Limb (tissue), 2 donors: ENCODE measurements around the gene SETBP1.

Source experiments
- DNase-seq, 2 donors: peaks; one replicate each; pipeline ENCODE4 v3.0.0-alpha.2; 2016; ENCODE audit errors: extremely low spot score in 2 of 2

Gene SETBP1

DNA sequence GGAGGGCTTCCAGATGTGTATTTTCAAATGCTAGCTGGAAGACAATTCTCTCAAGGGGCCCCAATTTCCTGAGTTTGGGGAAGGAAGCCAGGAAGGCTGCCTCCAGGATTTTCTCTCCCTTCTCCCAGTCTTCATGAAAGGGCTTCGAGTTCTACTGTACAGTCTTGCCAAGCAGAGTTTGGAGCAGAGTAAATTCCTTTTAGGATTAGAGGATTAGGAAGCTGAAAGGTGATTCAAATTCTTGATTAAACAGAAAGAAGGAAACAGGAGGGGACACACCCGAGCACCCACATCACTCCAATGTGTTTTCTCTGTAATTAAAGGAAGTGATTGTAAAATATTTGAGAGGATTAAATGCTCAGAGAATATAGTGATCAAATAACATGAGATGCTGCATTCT, 217.8 kb downstream of the SETBP1 start:
- DNase-seq: peak in 1 of 2 donors; percentile 31

- DNase-seq: no peak
Measured at GRCh38 chr18:44899832-44900231, 219.1 kb downstream of the SETBP1 start.

DNA sequence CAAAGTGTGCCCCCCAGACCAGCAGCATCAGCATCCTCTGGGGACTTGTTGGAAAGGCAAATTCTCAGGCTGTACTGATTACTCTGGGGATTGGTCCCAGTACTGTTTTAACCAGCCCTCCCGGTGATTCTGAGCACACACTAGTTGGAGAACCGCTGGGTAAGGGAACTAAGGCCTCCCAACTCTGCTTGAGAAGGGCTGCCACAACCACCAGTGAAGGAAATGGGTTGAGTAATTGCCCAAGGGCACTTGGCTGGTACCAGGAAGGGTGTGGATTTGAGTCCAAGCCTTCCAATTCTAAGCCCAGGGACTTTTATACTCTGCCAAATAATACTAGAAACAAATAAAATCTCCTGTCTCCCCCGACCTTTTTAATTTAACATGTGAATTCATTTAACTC, 219.9 kb downstream of the SETBP1 start:
- DNase-seq: no peak

DNA sequence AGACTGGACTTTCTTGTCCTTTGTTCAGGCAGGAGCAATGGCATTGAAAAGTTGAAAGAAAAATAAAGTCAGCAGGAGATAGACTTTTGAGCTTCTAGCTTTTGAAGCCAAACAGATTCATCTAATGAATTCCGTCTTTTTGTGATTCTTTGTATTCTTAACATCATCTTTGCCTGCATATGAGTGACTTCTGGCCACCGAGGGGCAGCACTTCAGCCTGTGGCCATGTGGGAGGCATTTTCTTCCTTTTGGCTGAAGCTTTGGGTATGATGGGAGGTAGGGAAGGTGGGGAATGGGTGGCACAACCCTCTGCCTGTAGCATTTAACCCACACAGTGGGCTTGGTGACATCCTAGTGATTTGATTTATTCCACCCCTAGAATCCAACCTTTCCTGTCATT, 220.6 kb downstream of the SETBP1 start:
- no peak for DNase-seq

DNA sequence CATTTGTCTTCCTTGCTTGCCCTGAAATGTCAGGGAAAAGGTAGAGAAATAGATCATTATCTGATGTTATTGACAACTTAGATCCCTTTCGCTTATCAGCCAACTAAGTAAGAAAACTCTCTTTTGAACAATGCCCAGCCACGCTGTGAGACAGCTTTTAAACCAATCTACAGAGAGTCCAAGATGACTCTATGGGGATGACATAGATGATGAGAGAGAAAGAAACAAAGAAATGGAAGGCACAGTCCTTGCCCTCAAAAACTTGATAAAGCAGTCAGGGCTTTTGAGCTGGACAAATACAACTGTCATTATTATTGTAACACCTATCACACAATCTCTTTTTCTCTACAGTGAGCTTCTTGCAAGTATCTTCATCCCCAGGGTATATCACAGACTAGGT, 222.6 kb downstream of the SETBP1 start:
- DNase-seq: no peak

GRCh38 chr18:44904768-44905167, 224.1 kb downstream of the SETBP1 start:
- DNase-seq: no peak

DNA sequence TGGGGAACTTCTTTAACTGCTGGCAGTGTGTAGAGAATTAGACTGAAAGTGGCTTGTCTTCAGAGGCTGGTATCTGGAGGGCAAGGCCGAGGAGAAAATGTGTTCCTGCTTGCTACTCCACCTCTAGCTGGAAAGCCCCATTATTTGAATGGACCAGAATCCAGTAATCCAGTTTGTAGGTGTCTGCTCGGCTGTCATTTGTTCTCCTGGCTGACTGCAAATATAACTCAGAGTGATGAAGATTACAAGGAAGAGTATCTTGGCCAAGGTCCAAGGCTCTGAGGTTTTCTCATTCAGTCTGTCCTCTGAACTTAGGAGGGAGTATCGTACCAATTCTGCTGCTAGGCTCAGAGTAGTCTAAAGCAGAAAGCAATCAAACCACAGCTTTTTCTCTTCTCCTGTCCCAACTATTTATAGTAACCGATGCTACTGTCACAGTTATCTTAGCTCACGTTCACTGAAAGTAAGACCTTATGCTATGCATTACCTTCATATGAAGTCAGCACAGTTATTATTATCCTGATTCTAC, 228.6 kb downstream of the SETBP1 start:
- DNase-seq: no peak

GRCh38 chr18:44911260-44911659, 230.6 kb downstream of the SETBP1 start:
- no peak for DNase-seq

DNA sequence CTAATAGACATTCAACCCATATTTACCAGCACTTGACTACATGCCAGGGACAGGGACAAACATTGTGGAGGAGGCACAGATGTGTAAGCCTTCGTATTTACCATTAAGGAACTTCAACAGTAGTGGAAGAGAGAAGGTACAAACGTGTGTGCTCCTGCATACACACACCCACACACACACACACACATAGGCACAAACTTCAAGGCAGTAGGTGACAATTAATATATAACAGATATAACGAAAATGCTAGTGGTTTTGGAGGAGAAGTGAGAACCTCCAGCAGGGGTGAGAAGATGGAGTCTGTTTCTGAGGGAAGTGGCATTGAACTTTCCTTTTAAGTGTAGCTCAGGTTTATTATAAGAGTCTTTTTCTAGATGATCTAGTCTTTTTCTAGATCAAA, 231.1 kb downstream of the SETBP1 start:
- no peak for DNase-seq

DNA sequence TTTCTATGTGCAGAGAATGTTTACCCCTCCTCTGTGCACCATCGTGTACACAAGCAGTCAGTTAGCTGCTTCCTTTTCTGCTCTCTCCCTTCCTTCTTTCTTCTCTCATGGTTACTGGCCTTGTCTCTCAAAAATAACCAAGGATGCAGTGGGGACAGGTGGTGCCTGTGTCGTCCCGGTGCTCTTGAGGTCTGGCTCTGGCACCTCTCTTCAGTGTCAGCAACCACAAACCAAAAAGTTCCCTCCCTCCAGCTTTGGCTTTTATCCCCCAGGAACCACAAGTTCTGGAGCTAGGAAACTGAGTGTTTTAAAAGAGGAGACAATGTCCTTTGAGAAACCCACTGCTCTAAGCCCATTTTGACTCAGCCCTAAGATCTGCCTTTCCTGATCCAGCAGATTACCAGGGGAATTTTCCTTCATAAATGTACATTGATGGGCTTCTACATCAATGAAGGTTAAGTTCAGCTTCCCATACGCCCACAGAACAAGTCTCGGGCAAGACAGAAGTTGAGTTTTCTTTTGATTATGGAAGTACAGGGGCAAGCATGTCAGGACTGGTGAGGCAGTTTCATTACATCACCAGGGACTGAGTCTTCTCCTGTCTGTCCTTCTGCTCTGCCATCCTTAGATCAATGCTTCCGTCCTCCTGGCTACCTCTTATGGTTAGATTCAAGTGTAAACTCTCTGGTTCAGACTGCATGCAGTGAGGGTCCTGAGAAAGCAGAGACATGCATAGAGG, 232.2 kb downstream of the SETBP1 start:
- DNase-seq: no peak

DNA sequence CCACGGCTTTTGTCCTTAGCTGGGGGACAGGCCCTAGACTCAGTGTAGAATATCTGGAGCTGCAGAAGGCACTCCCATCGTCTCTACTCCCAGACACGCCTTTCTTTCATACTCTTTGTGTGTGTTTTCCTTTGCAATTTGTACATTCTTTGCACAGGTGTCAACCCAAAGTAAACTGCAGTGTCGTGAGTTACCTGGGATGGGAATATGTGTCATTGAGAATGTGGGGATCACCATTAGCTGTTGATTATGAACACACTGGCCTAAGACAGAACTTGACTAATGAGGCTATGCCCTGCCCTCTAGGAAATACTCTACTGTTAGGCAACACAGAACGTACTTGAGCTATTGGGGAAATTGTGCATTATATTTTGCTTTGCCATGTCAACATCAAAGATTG, 233.3 kb downstream of the SETBP1 start:
- no peak for DNase-seq

DNA sequence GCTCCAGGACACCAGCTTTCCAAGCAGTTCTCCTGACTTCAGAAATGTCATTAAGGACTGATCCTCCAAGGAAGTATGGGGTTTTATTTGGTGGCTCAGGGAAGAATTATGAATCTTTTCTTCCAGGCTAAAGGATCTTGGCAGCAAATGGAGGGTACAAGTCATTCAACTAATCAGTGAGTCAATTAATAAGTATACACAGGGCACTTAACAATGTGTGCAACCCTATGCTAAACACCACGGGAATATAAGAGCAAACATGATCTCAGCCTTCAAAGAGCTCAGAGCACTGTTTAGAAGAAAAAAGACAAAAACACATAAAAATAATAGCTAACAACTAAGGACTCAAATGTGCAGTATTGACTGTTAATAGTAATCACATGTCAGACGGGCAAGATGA, 234.5 kb downstream of the SETBP1 start:
- no peak for DNase-seq

- DNase-seq: no peak
Measured at GRCh38 chr18:44915661-44916060, 235.0 kb downstream of the SETBP1 start.

DNA sequence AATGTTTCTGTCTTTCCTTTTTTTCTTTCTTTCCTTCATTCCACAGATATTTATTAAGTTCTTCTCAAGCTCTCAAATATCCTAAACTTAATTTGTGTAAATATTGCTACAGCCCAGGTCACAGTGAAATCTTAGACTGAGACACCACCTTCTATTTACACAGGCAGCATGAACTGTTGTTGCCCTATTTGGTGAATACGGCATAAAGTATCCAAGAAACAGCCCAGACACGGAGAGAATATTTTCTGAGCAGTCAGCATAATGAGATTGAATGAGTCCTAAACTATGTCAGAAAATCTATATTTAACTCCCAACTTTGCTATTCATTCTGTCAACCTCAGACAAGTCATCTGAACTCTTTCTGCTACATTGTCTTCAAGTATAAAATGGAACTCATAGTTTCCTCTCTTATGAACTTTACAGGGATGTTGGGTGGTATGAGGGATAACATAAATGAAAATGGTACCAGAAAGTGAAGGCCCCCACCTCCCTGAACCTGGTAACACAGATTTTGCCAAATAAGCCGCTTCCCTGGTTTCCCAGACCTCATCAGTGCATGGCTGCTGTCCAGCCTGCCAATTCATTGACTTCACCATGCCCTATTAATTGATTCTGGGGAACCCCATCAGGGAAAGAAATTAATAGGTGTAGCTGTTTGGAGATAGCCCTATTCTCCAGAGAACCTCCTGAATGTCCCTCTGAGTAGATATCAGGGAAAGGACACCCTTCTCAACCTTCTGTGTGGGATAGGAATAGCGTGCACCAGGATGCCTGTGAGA, 235.9 kb downstream of the SETBP1 start:
- DNase-seq: no peak

DNA sequence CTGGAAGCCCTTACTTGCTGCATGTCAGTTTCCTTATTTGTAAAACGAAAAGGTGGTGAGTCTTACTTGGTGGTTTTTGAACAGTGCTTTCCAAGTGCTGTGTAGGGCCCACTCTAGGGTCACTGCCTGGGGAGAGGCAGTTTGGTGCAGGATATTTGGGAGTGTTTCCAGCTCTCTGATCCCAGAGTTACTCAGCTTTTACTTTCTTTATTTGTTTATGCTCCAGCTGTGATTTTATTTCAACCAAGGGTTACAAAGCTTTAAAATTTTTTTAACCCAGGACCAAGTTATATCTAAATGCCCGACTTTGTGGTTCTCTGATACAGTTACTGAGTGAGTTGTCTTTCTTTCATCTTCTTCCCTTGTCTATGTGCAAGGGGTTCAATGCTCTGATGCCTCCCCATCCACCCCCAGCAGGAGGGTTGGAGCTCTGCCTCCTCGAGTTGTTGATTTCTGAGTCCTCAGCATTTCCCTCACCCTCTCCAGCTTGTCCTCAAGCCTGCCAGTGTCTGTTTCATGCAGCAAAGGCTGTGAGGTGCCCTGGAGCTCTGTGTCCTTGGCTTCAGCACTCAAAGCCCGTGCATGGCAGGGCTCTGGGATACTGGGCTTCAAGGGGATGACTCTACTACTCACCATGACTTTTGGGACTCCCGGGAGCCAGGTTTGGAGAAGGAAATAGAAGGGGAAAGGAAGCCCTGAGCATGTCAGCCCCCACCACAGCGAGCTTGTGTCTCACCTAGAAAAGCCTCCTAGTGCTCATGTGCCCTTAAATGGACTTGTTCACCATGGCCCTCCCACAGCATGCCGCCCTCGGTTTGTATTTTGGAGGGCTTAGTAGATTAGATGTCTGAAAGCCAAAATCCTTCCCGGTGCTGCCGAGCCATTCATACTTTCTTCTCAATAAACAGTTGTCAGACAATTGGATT, 236.8 kb downstream of the SETBP1 start:
- no peak for DNase-seq

DNA sequence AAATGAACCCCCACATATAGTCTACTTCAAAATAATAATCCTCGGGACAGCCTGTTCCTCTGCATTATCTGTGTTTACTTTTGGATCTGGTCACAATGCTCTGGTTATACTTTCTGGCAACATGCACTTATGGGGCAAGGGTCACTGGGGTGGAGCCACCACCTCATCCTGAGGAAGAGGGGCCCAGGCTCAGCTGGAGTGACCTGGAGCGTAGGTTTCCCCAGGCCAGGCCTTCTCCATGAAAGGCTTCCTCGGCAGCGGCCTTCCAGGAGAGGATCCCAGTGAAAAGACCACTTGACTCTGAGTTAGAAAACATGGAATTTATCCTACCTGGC, 237.4 kb downstream of the SETBP1 start:
- no peak for DNase-seq

DNA sequence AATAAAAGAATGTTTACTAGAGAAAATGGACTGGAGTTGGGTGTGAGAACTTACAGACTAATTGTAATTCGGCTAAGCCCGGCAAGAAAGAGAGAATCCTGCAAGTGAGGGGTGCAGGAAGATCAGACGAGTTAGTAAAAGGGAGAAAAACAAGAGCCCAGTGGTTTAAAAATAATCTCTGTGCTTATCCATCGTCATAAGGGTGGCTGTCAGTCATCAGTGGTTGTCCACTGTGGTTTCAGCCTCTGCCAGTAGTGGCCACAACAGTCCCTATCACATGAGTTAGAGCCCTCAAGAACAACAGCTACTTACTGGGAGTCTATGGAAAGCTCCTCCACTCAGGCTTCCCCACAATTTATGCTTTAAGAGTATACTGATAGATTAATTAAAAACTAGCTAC, 239.8 kb downstream of the SETBP1 start:
- no peak for DNase-seq

DNA sequence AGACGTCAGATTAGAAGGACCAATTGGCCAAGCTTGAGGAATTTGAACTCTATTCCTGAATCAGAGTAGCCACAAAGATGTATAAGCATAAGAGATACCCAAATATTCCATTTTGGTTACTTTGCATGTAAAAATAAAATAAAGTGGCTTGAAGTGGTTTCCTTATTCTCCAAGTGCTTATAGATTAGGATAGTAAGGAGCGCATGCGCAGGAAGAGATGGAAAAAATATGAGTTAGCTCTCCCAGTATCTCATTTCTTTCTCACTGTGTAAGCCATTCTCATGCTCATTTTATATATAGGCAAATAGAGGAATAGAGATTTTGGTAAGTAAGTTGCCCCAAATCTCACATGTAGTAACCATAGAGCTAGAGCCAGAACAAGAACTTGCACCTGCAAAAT, 241.3 kb downstream of the SETBP1 start:
- no peak for DNase-seq

DNA sequence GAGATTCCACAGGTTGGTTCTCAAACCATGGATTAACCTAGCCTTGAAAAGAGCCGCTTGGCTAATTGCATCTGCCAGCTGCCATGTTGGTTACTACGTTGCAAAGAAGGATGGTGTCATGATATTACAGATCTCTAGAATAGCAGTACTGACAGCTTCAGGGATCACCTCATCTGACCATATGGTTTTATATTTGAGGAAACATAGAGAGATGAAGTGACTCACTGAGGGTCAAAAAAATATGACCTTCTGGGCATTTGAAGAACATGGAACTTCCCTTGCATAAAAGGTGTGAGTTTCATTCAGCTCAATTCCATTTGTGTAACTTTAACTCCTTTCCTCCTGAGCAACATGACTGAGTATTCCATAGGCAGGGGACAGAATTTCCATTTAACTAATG, 242.3 kb downstream of the SETBP1 start:
- no peak for DNase-seq

GRCh38 chr18:44924785-44925499, 244.3 kb downstream of the SETBP1 start:
- peak in 1 of 2 donors; percentile 54 for DNase-seq

GRCh38 chr18:44927127-44927849, 246.6 kb downstream of the SETBP1 start:
- no peak for DNase-seq
